HepG2 (cell line): Measurements from ENCODE around the gene CSNK2B. TPM values are rescaled to one million over a fixed set of nuclear protein-coding genes. Genes with fewer than 3 reads are reported as not detected.

Experiments
- GATAD1 ChIP-seq: IDR thresholded peaks from 2 replicates; pipeline ENCODE4 v1.6.1; 2016; ENCODE audit warnings: missing genetic modification reagents, missing compliant biosample characterization
- HOXA9 ChIP-seq: sonication (generic); formaldehyde crosslinking; IDR thresholded peaks from 2 replicates; pipeline ENCODE4 v1.8.1; 2022; ENCODE audit warnings: missing genetic modification reagents, mild to moderate bottlenecking, moderate library complexity, borderline replicate concordance
- LCORL ChIP-seq, 2 experiments: fragments of 450-650 bp in 1 of 2; sonication (generic) in 1 of 2; formaldehyde crosslinking in 1 of 2; IDR thresholded peaks; 2 replicates each; pipeline versions ENCODE4 v1.5.0 to v1.6.1; 2017 to 2020; ENCODE audit warnings: antibody characterized with exemption in 1 of 2, missing genetic modification reagents in 1 of 2
- SP4 ChIP-seq: sonication (generic); formaldehyde crosslinking; IDR thresholded peaks from 2 replicates; pipeline ENCODE4 v1.8.1; 2023; ENCODE audit warnings: mild to moderate bottlenecking, missing genetic modification reagents
- STAG1 ChIP-seq: sonication (generic); formaldehyde crosslinking; IDR thresholded peaks from 2 replicates; pipeline ENCODE4 v1.4.0; 2020; ENCODE audit warnings: missing genetic modification reagents
- THAP11 ChIP-seq: IDR thresholded peaks from 2 replicates; pipeline ENCODE4 v1.6.1; 2016; ENCODE audit warnings: missing biosample characterization, missing genetic modification reagents
- WIZ ChIP-seq: sonication (generic); formaldehyde crosslinking; IDR thresholded peaks from 2 replicates; pipeline ENCODE4 v1.5.1; 2020; ENCODE audit warnings: mild to moderate bottlenecking, missing genetic modification reagents
- ZNF543 ChIP-seq: sonication (generic); formaldehyde crosslinking; IDR thresholded peaks from 2 replicates; pipeline ENCODE4 v1.4.0; 2020; ENCODE audit warnings: mild to moderate bottlenecking, missing genetic modification reagents
- ZNF709 ChIP-seq: sonication (generic); formaldehyde crosslinking; IDR thresholded peaks from 2 replicates; pipeline ENCODE4 v1.5.0; 2020; ENCODE audit warnings: mild to moderate bottlenecking, missing genetic modification reagents
- ZNF780A ChIP-seq: sonication (generic); formaldehyde crosslinking; IDR thresholded peaks from 2 replicates; pipeline ENCODE4 v1.8.0; 2022; ENCODE audit warnings: mild to moderate bottlenecking, missing genetic modification reagents, moderate library complexity
- polyA plus RNA-seq, 8 experiments: library from polyadenylated mRNA; depleted of rRNA in 3 of 8; stranded (reverse) in 7 of 8; unstranded in 1 of 8; fragments of >200 nt; fragmentation: Illumina TruSeq in 4 of 8; extraction: Trizol in 4 of 8; gene quantifications; 2 replicates each; pipeline versions ENCODE4 v1.2.1 to v1.2.3, GENCODE V29; 2011 to 2016; ENCODE audit warnings: low read depth in 4 of 8, missing spikeins in 1 of 8, mixed read lengths in 1 of 8; ENCODE audit not compliant: insufficient read depth in 1 of 8
- total RNA-seq, 5 experiments: library from RNA; depleted of rRNA; stranded (reverse); fragments of >200 nt; fragmentation: Illumina TruSeq; extraction: Trizol; gene quantifications; 2 replicates each; pipeline ENCODE4 v1.2.3, GENCODE V29; 2016; ENCODE audit warnings: low read depth in 1 of 5
- TF ChIP-seq, protein P1 (sequence below): sonication (generic); formaldehyde crosslinking; conservative IDR thresholded peaks from 2 replicates; pipeline ENCODE4 v1.4.0; 2020; ENCODE audit warnings: missing genetic modification reagents
- TF ChIP-seq, protein P2 (sequence below): sonication (generic); formaldehyde crosslinking; IDR thresholded peaks from 2 replicates; pipeline ENCODE4 v1.4.0; 2020; ENCODE audit warnings: mild to moderate bottlenecking, missing genetic modification reagents
- TF ChIP-seq, protein P3 (sequence below): sonication (generic); formaldehyde crosslinking; IDR thresholded peaks from 2 replicates; pipeline ENCODE4 v1.4.0; 2020; ENCODE audit warnings: mild to moderate bottlenecking, missing genetic modification reagents
- TF ChIP-seq, protein P4 (sequence below): sonication (generic); formaldehyde crosslinking; IDR thresholded peaks from 2 replicates; pipeline ENCODE4 v1.4.0; 2020; ENCODE audit warnings: missing genetic modification reagents
- TF ChIP-seq, protein P5 (sequence below): sonication (generic); formaldehyde crosslinking; IDR thresholded peaks from 2 replicates; pipeline ENCODE4 v1.8.0; 2022; ENCODE audit warnings: mild to moderate bottlenecking, missing genetic modification reagents; ENCODE audit not compliant: insufficient replicate concordance
- TF ChIP-seq, protein P6 (sequence below): IDR thresholded peaks from 2 replicates; pipeline ENCODE4 v1.6.1; 2016
- TF ChIP-seq, protein P7 (sequence below): sonication (generic); formaldehyde crosslinking; IDR thresholded peaks from 2 replicates; pipeline ENCODE4 v1.4.0; 2020; ENCODE audit warnings: missing genetic modification reagents

Gene CSNK2B
- total and polyA plus RNA-seq, 2 of the 13 experiments (the other 11 are each of a cell fraction or from before 2014, with no cell fraction given) = 111 to 296 TPM

DNA sequence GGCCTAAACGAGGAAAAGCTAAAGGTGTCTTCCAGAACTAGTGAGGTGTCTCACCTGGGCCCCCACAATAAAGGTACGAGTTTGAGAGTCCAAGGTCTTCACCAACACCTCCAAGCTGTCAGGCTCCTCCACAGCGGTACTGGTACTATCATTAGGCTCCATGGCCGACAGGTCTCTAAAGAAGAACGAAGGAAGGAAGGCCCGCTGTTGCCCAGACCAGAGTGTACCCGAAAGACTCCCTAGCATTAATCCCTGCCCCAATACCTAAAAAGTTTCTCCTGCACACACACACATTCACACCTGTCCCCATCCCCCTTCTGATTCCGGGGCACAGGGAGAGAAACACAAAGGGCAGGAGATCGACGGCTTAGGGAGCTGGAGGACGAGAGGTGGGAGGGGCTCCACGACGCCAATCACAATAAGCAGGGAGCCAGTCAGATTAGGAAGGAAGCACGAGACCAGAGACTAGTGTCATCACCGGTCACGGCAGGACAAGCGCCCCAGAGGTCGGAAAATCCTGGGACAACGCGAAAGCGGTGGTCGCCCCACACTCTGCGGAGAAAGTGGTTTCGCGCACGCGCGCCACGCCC is 14.2 kb upstream of the CSNK2B start (continued):
- TF ChIP-seq, protein P1, sequence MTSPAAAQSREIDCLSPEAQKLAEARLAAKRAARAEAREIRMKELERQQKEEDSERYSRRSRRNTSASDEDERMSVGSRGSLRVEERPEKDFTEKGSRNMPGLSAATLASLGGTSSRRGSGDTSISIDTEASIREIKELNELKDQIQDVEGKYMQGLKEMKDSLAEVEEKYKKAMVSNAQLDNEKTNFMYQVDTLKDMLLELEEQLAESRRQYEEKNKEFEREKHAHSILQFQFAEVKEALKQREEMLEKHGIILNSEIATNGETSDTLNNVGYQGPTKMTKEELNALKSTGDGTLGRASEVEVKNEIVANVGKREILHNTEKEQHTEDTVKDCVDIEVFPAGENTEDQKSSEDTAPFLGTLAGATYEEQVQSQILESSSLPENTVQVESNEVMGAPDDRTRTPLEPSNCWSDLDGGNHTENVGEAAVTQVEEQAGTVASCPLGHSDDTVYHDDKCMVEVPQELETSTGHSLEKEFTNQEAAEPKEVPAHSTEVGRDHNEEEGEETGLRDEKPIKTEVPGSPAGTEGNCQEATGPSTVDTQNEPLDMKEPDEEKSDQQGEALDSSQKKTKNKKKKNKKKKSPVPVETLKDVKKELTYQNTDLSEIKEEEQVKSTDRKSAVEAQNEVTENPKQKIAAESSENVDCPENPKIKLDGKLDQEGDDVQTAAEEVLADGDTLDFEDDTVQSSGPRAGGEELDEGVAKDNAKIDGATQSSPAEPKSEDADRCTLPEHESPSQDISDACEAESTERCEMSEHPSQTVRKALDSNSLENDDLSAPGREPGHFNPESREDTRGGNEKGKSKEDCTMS = no peak
- TF ChIP-seq SP4 (0 out of 2 replicates have a peak, but pooled peaks have one; percentile 62), ZNF543 (no peak), GATAD1 (CRISPR knock-in tag) (no peak), HOXA9 (CRISPR knock-in tag) (0 out of 2 replicates have a peak, but pooled peaks have one; percentile 22), THAP11 (CRISPR knock-in tag) (no peak), ZNF709 (CRISPR knock-in tag) (0 out of 2 replicates have a peak, but pooled peaks have one; percentile 22), ZNF780A (CRISPR knock-in tag) (0 out of 2 replicates have a peak, but pooled peaks have one; percentile 5), STAG1 (CRISPR knock-in tag) (0 out of 2 replicates have a peak, but pooled peaks have one; percentile 13), LCORL (IDR thresholded peaks at IDR 0.05) (no peak), LCORL (CRISPR knock-in tag; IDR thresholded peaks at IDR 0.05) (peak; percentile 75; the same call in 1 of the 2 replicates), WIZ (CRISPR knock-in tag) (0 out of 2 replicates have a peak, but pooled peaks have one; percentile 63)
- TF ChIP-seq, protein P2, sequence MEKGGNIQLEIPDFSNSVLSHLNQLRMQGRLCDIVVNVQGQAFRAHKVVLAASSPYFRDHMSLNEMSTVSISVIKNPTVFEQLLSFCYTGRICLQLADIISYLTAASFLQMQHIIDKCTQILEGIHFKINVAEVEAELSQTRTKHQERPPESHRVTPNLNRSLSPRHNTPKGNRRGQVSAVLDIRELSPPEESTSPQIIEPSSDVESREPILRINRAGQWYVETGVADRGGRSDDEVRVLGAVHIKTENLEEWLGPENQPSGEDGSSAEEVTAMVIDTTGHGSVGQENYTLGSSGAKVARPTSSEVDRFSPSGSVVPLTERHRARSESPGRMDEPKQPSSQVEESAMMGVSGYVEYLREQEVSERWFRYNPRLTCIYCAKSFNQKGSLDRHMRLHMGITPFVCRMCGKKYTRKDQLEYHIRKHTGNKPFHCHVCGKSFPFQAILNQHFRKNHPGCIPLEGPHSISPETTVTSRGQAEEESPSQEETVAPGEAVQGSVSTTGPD = no peak
- TF ChIP-seq, protein P3, sequence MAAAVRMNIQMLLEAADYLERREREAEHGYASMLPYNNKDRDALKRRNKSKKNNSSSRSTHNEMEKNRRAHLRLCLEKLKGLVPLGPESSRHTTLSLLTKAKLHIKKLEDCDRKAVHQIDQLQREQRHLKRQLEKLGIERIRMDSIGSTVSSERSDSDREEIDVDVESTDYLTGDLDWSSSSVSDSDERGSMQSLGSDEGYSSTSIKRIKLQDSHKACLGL = 0 out of 2 replicates have a peak, but pooled peaks have one; percentile 23
- TF ChIP-seq, protein P4, sequence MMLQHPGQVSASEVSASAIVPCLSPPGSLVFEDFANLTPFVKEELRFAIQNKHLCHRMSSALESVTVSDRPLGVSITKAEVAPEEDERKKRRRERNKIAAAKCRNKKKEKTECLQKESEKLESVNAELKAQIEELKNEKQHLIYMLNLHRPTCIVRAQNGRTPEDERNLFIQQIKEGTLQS (CRISPR knock-in tag) = 0 out of 2 replicates have a peak, but pooled peaks have one; percentile 37
- TF ChIP-seq, protein P5, sequence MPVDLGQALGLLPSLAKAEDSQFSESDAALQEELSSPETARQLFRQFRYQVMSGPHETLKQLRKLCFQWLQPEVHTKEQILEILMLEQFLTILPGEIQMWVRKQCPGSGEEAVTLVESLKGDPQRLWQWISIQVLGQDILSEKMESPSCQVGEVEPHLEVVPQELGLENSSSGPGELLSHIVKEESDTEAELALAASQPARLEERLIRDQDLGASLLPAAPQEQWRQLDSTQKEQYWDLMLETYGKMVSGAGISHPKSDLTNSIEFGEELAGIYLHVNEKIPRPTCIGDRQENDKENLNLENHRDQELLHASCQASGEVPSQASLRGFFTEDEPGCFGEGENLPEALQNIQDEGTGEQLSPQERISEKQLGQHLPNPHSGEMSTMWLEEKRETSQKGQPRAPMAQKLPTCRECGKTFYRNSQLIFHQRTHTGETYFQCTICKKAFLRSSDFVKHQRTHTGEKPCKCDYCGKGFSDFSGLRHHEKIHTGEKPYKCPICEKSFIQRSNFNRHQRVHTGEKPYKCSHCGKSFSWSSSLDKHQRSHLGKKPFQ (CRISPR knock-in tag) = no peak
- TF ChIP-seq, protein P6, sequence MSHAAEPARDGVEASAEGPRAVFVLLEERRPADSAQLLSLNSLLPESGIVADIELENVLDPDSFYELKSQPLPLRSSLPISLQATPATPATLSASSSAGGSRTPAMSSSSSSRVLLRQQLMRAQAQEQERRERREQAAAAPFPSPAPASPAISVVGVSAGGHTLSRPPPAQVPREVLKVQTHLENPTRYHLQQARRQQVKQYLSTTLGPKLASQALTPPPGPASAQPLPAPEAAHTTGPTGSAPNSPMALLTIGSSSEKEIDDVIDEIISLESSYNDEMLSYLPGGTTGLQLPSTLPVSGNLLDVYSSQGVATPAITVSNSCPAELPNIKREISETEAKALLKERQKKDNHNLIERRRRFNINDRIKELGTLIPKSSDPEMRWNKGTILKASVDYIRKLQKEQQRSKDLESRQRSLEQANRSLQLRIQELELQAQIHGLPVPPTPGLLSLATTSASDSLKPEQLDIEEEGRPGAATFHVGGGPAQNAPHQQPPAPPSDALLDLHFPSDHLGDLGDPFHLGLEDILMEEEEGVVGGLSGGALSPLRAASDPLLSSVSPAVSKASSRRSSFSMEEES = peak; percentile 72
- TF ChIP-seq, protein P7, sequence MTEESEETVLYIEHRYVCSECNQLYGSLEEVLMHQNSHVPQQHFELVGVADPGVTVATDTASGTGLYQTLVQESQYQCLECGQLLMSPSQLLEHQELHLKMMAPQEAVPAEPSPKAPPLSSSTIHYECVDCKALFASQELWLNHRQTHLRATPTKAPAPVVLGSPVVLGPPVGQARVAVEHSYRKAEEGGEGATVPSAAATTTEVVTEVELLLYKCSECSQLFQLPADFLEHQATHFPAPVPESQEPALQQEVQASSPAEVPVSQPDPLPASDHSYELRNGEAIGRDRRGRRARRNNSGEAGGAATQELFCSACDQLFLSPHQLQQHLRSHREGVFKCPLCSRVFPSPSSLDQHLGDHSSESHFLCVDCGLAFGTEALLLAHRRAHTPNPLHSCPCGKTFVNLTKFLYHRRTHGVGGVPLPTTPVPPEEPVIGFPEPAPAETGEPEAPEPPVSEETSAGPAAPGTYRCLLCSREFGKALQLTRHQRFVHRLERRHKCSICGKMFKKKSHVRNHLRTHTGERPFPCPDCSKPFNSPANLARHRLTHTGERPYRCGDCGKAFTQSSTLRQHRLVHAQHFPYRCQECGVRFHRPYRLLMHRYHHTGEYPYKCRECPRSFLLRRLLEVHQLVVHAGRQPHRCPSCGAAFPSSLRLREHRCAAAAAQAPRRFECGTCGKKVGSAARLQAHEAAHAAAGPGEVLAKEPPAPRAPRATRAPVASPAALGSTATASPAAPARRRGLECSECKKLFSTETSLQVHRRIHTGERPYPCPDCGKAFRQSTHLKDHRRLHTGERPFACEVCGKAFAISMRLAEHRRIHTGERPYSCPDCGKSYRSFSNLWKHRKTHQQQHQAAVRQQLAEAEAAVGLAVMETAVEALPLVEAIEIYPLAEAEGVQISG (CRISPR knock-in tag) = 0 out of 2 replicates have a peak, but pooled peaks have one; percentile 10
